Calu3 (cell line): ENCODE measurements around the gene DNAJC30. TPM values are rescaled to one million over a fixed set of nuclear protein-coding genes. Genes with fewer than 3 reads are reported as not detected.

Experiments used
- BruUV-seq: library from RNA; stranded (reverse); fragments of 400-500 nt; replicated peaks from 2 replicates; lab custom pipeline; 2021; lab: Mats Ljungman, UMichigan
- CTCF ChIA-PET: fragments of 300-600 bp; sonication (Branson Sonifier 250); formaldehyde crosslinking; loops from one replicate; lab custom pipeline; 2022; ENCODE audit warnings: antibody characterized with exemption; lab: Charles Lee
- DNase-seq: peaks from one replicate; pipeline ENCODE4 v3.0.0; 2022
- H3K27ac Mint-ChIP-seq: one replicate; pipeline ENCODE4 v1.8.0; 2022; ENCODE audit warnings: mixed read lengths; ENCODE audit not compliant: unreplicated experiment
- H3K27me3 Mint-ChIP-seq: one replicate; pipeline ENCODE4 v1.8.0; 2022; ENCODE audit warnings: mixed read lengths; ENCODE audit not compliant: unreplicated experiment
- H3K36me3 Mint-ChIP-seq: one replicate; pipeline ENCODE4 v1.8.0; 2022; ENCODE audit warnings: mild to moderate bottlenecking, moderate library complexity, mixed read lengths; ENCODE audit not compliant: insufficient read depth, unreplicated experiment
- H3K4me1 Mint-ChIP-seq: one replicate; pipeline ENCODE4 v1.8.0; 2022; ENCODE audit warnings: mild to moderate bottlenecking, low read depth, mixed read lengths; ENCODE audit not compliant: unreplicated experiment
- H3K4me3 Mint-ChIP-seq: one replicate; pipeline ENCODE4 v1.8.0; 2022; ENCODE audit warnings: mild to moderate bottlenecking, low read depth, moderate library complexity, mixed read lengths; ENCODE audit not compliant: unreplicated experiment
- H3K9me3 Mint-ChIP-seq: one replicate; pipeline ENCODE4 v1.8.0; 2022; ENCODE audit warnings: low read depth, mixed read lengths; ENCODE audit not compliant: unreplicated experiment
- intact Hi-C: fragments of 100-400 bp; cut with micrococcal nuclease; formaldehyde crosslinking; loops from one replicate; pipeline ENCODE4 v1.10.0; 2022; ENCODE audit not compliant: unreplicated experiment
- total RNA-seq: library from RNA; stranded (reverse); gene quantifications from 2 replicates; pipeline ENCODE4 v1.2.3, GENCODE V29; 2022
- TF ChIP-seq, protein P1 (sequence below): fragments of 200-600 bp; IDR thresholded peaks from one replicate; pipeline ENCODE4 v1.8.0; 2022; ENCODE audit warnings: antibody characterized with exemption; ENCODE audit not compliant: unreplicated experiment

DNAJC30 gene
- total RNA-seq, 1 experiment from 2014 or later, result 10.5 TPM

DNA sequence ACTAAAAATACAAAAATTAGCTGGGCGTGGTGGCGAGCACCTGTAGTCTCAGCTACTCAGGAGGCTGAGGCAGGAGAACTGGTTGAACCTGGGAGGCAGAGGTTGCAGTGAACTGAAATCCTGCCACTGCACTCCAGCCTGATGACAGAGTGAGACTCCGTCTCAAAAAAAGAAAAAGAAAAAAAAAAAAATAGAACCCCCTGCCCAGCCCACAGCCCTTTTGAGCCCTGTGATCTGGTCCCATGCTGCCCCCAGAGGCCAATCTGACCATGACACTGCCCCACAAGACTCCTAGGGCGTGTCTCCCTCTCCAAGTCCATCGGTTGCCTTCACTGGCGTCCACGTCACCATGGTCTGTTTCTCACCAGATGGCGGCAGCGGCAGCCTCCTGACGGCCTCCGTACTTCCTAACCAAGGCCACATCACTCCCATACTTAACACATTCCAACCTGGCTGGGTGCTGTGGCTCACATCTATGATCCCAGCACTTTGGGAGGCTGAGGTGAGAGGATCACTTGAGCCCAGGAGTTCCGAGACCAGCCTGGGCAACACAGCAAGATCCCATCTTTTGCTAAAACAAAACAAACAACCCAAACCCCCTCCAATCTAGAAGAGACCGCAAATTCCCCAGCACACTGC is 18.2 kb upstream of the DNAJC30 start:
- Mint-ChIP-seq H3K4me3 (no peak overlapping the region), H3K9me3 (no peaks in the 10 kb centered on the region), H3K27me3 (no peaks in the 10 kb centered on the region), H3K4me1 (peaks cover 6% of the 10 kb centered on the region), H3K27ac (peak overlapping the region; percentile 25), H3K36me3 (peaks cover 75% of the 10 kb centered on the region)
- TF ChIP-seq, protein P1, sequence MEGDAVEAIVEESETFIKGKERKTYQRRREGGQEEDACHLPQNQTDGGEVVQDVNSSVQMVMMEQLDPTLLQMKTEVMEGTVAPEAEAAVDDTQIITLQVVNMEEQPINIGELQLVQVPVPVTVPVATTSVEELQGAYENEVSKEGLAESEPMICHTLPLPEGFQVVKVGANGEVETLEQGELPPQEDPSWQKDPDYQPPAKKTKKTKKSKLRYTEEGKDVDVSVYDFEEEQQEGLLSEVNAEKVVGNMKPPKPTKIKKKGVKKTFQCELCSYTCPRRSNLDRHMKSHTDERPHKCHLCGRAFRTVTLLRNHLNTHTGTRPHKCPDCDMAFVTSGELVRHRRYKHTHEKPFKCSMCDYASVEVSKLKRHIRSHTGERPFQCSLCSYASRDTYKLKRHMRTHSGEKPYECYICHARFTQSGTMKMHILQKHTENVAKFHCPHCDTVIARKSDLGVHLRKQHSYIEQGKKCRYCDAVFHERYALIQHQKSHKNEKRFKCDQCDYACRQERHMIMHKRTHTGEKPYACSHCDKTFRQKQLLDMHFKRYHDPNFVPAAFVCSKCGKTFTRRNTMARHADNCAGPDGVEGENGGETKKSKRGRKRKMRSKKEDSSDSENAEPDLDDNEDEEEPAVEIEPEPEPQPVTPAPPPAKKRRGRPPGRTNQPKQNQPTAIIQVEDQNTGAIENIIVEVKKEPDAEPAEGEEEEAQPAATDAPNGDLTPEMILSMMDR, result peak; percentile 28
- no TSS peak for BruUV-seq
- DNase-seq, result peak; percentile 48
- CTCF ChIA-PET, result interaction anchor here (0.7 to 1.1 kb wide), 2 partner anchors 33 to 189 kb away, joined by 3 to 4 read pairs; no protein-coding TSS in a partner anchor
- intact Hi-C loops, result no loop called here

DNA sequence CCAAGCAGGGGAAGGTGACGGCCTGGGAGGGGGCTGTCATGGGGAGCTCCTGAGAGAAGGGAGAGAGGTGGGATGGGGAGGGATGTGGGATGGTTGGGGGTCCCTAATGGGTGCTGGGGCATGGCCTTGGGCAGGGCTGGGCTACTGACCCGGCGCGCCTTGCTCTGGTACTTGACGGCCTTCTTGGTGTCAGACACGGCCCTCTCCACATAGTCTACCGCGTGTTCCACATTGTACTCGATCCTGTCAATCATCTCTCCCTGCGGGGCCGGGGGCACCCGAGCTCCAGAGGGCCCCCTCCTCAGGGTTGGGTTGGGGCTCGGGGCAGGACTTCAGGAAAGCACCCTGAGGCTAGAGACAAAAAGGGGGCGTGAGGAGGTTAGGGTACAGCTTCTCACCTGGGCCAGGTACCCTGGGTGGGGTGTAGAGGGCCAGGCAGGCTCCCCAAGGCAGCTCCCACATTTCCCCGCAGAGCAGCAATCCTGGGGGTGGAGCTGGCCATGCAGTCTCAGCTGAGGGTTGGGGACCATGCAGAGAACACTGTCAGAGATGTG is 17.4 kb upstream of the DNAJC30 start:
- Mint-ChIP-seq H3K4me1 (no peaks in the 10 kb centered on the region), H3K4me3 (no peak overlapping the region), H3K9me3 (no peaks in the 10 kb centered on the region), H3K27ac (no peak overlapping the region), H3K36me3 (peaks cover 70% of the 10 kb centered on the region), H3K27me3 (no peaks in the 10 kb centered on the region)
- intact Hi-C loops, result no loop called here
- no TSS peak for BruUV-seq
- CTCF ChIA-PET, result interaction anchor here (0.7 to 1.1 kb wide), 2 partner anchors 34 to 188 kb away, joined by 3 to 4 read pairs; no protein-coding TSS in a partner anchor
- DNase-seq, result no peak
- TF ChIP-seq, protein P1, result no peak

DNA sequence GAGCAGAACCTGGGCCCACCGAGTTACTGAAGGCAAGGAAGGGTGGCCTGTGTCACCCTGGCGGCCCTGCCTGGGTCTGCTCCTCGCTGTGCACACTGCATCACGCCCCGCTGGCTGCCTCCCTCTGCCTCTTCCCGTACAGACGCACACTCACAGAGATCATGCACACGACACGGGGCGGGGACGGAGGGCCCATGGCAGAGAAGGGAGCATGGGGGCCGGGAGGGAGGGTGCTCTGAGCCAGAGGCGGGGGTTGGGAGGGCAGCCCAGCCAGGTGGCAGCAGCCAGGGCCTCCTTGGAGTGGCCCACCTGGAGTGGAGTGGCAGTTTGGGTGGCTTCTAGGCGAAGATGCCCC is 16.8 kb upstream of the DNAJC30 start:
- intact Hi-C loops, result no loop called here
- H3K36me3 Mint-ChIP-seq, result peaks cover 64% of the 10 kb centered on the region
- TF ChIP-seq, protein P1, result no peak
- no peaks in the 10 kb centered on the region for H3K9me3 Mint-ChIP-seq
- no peak overlapping the region for H3K27ac Mint-ChIP-seq
- BruUV-seq, result no TSS peak
- H3K4me3 Mint-ChIP-seq, result no peak overlapping the region
- DNase-seq, result no peak
- no peaks in the 10 kb centered on the region for H3K27me3 Mint-ChIP-seq
- H3K4me1 Mint-ChIP-seq, result no peaks in the 10 kb centered on the region
- CTCF ChIA-PET, result no interaction called here

DNA sequence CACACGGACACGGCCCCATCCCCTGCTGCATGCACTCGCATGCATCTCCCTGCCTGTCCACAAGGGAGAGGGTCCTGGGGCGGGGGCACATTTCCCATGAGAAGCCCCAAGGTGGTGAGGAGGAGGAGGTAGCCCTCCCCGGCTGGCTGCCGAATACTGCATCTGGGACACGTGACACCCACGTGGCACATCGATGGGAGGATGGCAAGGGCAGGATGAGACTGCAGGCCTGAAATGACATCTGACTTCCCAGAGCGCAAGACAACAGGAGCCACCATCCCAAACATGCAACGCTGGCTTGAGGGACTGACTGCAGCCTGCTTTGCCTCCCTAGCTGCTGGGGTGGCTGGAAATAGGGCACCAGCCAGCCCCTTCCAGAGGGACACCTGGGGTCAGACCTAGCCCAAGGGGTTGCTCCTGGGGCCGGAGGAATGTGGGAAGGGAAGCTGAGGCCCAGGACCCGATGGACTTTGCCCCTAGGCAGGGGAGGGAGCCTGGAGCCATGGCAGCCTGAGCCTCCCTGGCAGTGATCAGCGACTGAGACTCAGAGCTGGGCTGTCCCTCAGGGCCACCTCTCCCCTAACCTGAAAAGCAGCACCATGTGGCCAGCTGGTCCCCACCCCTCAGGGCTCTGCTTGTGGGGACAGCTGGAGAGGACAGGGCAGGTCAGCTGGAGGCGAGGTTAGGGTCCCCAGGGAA is 16.3 kb upstream of the DNAJC30 start:
- intact Hi-C loops, result no loop called here
- no peak overlapping the region for H3K4me3 Mint-ChIP-seq
- CTCF ChIA-PET, result no interaction called here
- H3K4me1 Mint-ChIP-seq, result no peaks in the 10 kb centered on the region
- H3K36me3 Mint-ChIP-seq, result peaks cover 60% of the 10 kb centered on the region
- TF ChIP-seq, protein P1, result no peak
- no TSS peak for BruUV-seq
- DNase-seq, result no peak
- no peak overlapping the region for H3K27ac Mint-ChIP-seq
- H3K9me3 Mint-ChIP-seq, result no peaks in the 10 kb centered on the region
- H3K27me3 Mint-ChIP-seq, result no peaks in the 10 kb centered on the region
